Esophagus (tissue), 2 donors: ENCODE measurements around the gene SLC7A11. TPM values are rescaled to one million over a fixed set of nuclear protein-coding genes. Genes with fewer than 3 reads are reported as not detected.
"Not testable (repeated sequence)": the region's sequence is repeated elsewhere in the genome, so short reads cannot be mapped to it uniquely, and the experiment has no call there.

ENCODE experiments used
- H3K27ac ChIP-seq, 2 donors: one replicate each; pipeline ENCODE4 v1.5.1; 2013; ENCODE audit warnings: low read depth in 2 of 2, mild to moderate bottlenecking in 2 of 2, inconsistent platforms in 1 of 2, low read length in 1 of 2, moderate library complexity in 1 of 2
- H3K27me3 ChIP-seq, 2 donors: one replicate each; pipeline ENCODE4 v1.6.1; 2013; ENCODE audit warnings: low read length in 2 of 2, control low read depth in 1 of 2, mild to moderate bottlenecking in 1 of 2; ENCODE audit not compliant: insufficient read depth in 2 of 2, control insufficient read depth in 1 of 2
- H3K36me3 ChIP-seq, 2 donors: one replicate each; pipeline ENCODE4 v1.6.1; 2013; ENCODE audit warnings: low read length in 1 of 2; ENCODE audit not compliant: control insufficient read depth in 2 of 2, insufficient read depth in 2 of 2
- H3K4me1 ChIP-seq, 2 donors: one replicate each; pipeline ENCODE4 v1.6.1; 2013; ENCODE audit warnings: low read length in 1 of 2; ENCODE audit not compliant: control insufficient read depth in 2 of 2, insufficient read depth in 2 of 2
- H3K4me3 ChIP-seq, 2 donors: one replicate each; pipeline ENCODE4 v1.5.1; 2013; ENCODE audit warnings: low read length in 2 of 2, mild to moderate bottlenecking in 2 of 2, low read depth in 1 of 2, moderate library complexity in 1 of 2
- H3K9me3 ChIP-seq, 2 donors: one replicate each; pipeline ENCODE4 v1.6.1; 2013; ENCODE audit warnings: mild to moderate bottlenecking in 2 of 2, low read depth in 1 of 2, low read length in 1 of 2, moderate library complexity in 1 of 2; ENCODE audit not compliant: control insufficient read depth in 2 of 2, insufficient read depth in 1 of 2
- WGBS, 2 donors: extraction: QIAGEN DNeasy Blood & Tissue Kit; methylation state at CpG; one replicate each; pipeline ENCODE4 v1.1.7; 2013; 5-methylcytosine and 5-hydroxymethylcytosine counted together
- polyA plus RNA-seq, 2 donors: library from polyadenylated mRNA; stranded (reverse); fragments of 200-250 nt; gene quantifications; one replicate each; pipeline ENCODE4 v1.2.3, GENCODE V29; 2013
- donor health status: healthy with polysubstance abuse.
- donor health status: Bipolar disorder and iron deficiency.

Gene SLC7A11
- polyA plus RNA-seq, 2 donors: 0.16 to 1.7 TPM

- WGBS, 2 donors: 24 to 27% methylated on average over 4 of the region's 4 CpGs
- H3K27ac ChIP-seq: no peak overlapping the region
- H3K4me3 ChIP-seq: no peak overlapping the region
- no peaks in the 10 kb centered on the region for H3K4me1 ChIP-seq
- H3K9me3 ChIP-seq: no peaks in the 10 kb centered on the region
- no peaks in the 10 kb centered on the region for H3K36me3 ChIP-seq
- no peaks in the 10 kb centered on the region for H3K27me3 ChIP-seq
These were observed 20.1 kb downstream of the SLC7A11 start for GRCh38 chr4:138222046-138222445.

DNA sequence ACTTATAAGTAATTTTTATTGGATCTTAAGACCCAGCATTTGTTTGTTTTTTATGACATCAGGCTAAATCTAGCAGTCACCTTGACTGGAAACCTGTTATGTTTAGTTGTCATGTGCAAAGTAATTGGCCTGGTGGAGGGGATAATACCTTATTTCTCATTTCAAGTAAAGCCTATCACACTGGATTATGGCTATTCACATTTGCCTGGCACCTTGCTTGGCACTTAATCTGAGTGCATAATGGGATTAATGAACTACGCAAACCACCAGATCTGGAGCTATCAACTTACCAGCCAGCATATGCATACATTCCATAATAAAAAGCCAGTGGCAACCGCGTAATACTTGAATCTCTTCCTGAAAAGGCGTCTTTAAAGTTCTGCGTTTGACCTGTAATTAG lies 23.2 kb downstream of the SLC7A11 start:
- Histone ChIP-seq H3K4me1 (no peaks in the 10 kb centered on the region), H3K27me3 (no peaks in the 10 kb centered on the region), H3K4me3 (no peak overlapping the region), H3K9me3 (no peaks in the 10 kb centered on the region), H3K27ac (no peak overlapping the region), H3K36me3 (no peaks in the 10 kb centered on the region)
- 74 to 76% methylated on average over 5 of the region's 5 CpGs for WGBS, 2 donors

DNA sequence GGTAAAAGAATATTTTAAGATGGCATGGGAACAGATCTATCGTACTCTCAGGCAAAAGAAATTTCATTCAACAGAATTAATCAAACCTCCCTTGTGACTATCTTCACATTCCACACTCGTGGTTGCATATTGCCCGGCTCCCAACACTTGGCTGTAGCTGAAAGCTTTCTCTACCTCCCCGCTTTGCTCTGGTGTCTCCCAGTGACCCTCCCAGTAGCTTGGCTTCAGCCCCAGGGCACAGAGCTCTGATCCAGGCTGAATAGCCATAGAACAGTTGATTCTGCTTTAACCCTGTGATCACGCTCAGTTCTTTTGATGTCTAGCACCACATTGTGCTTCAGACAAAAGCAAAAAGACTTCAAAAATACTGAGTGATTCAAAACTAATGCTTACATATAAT lies 24.6 kb downstream of the SLC7A11 start:
- Histone ChIP-seq H3K27me3 (no peaks in the 10 kb centered on the region), H3K4me1 (no peaks in the 10 kb centered on the region), H3K4me3 (no peak overlapping the region), H3K27ac (no peak overlapping the region), H3K36me3 (no peaks in the 10 kb centered on the region), H3K9me3 (no peaks in the 10 kb centered on the region)
- 58 to 77% methylated on average over 5 of the region's 5 CpGs for WGBS, 2 donors

DNA sequence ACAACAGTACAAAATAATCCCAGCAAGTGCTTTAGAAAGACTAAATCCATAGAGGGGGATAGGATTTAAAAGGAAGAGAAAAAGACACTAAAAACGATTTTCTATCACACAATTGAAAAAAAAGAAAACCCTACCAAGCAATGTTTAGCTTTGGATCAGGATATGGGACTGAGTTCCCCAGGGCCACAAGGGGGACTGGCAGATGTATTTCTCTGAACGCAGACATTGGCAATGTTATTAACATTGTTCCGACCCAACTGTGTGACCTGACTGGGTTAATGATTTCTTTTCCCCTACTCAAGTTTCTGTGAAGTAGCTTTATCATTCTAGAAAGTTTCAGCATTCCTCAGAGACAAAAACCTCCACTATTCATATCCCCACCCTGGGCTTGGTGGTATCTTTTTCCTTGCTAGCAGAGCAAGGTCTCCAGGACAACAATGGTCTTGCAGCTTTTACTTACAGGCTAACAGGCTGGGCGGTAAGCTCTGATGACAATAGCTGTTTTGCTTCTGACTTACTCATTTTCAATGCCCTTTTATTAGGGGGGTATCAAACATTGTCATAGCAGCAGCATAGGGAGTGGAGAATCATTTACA lies 25.8 kb downstream of the SLC7A11 start:
- no peaks in the 10 kb centered on the region for H3K4me1 ChIP-seq
- 73 to 76% methylated on average over 4 of the region's 4 CpGs for whole genome bisulfite sequencing, 2 donors
- no peaks in the 10 kb centered on the region for H3K27me3 ChIP-seq
- H3K36me3 ChIP-seq: no peaks in the 10 kb centered on the region
- H3K27ac ChIP-seq: no peak overlapping the region
- no peak overlapping the region for H3K4me3 ChIP-seq
- no peaks in the 10 kb centered on the region for H3K9me3 ChIP-seq

GRCh38 chr4:138210576-138210975 lies 31.6 kb downstream of the SLC7A11 start:
- not testable (repeated sequence) for H3K9me3 ChIP-seq, H3K4me1 ChIP-seq, H3K27ac ChIP-seq, H3K4me3 ChIP-seq, H3K27me3 ChIP-seq, H3K36me3 ChIP-seq
- WGBS, 2 donors: 73 to 78% methylated on average over 2 of the region's 2 CpGs

GRCh38 chr4:138209094-138209493 lies 33.1 kb downstream of the SLC7A11 start:
- H3K4me3 ChIP-seq: no peak overlapping the region
- H3K27ac ChIP-seq: no peak overlapping the region
- WGBS, 2 donors: 60 to 69% methylated on average over 1 of the region's 1 CpG
- H3K9me3 ChIP-seq: no peaks in the 10 kb centered on the region
- H3K27me3 ChIP-seq: no peaks in the 10 kb centered on the region
- no peaks in the 10 kb centered on the region for H3K36me3 ChIP-seq
- H3K4me1 ChIP-seq: no peaks in the 10 kb centered on the region

- whole genome bisulfite sequencing, 2 donors: 90 to 95% methylated on average over 1 of the region's 1 CpG
- H3K4me3 ChIP-seq: no peak overlapping the region
- H3K27ac ChIP-seq: no peak overlapping the region
- no peaks in the 10 kb centered on the region for H3K36me3 ChIP-seq
- H3K4me1 ChIP-seq: no peaks in the 10 kb centered on the region
- H3K27me3 ChIP-seq: no peaks in the 10 kb centered on the region
- H3K9me3 ChIP-seq: no peaks in the 10 kb centered on the region
These were observed 36.5 kb downstream of the SLC7A11 start for GRCh38 chr4:138205531-138206233.

DNA sequence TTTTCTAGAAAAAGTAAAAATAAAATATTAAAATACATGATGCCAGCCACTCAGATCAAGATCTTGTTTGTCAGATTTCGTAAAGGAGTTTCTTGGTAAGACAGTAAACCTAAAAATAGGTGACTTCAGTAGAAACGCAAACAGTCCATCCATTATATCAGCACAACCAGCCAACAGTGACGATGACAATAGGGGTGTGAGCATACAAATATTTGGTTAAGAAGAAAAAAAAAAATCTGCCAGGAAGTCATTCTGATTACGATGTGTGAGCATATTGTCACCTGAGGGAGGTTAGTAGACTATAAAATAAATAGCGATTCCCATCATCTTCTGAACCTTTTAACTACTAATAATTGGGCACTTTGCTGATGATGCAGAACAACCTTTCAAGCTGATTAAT lies 37.6 kb downstream of the SLC7A11 start:
- Histone ChIP-seq H3K27me3 (no peaks in the 10 kb centered on the region), H3K9me3 (no peaks in the 10 kb centered on the region), H3K27ac (no peak overlapping the region), H3K4me1 (no peaks in the 10 kb centered on the region), H3K36me3 (no peaks in the 10 kb centered on the region), H3K4me3 (no peak overlapping the region)
- 77 to 85% methylated on average over 5 of the region's 5 CpGs for WGBS, 2 donors

GRCh38 chr4:138202686-138203085 lies 39.5 kb downstream of the SLC7A11 start:
- Histone ChIP-seq H3K36me3 (no peaks in the 10 kb centered on the region), H3K4me1 (no peaks in the 10 kb centered on the region), H3K27ac (no peak overlapping the region), H3K4me3 (no peak overlapping the region), H3K27me3 (no peaks in the 10 kb centered on the region), H3K9me3 (no peaks in the 10 kb centered on the region)
- 89 to 90% methylated on average over 2 of the region's 2 CpGs for WGBS, 2 donors

- WGBS, 2 donors: 13 to 32% methylated on average over 1 of the region's 1 CpG
- Histone ChIP-seq H3K27me3 (no peaks in the 10 kb centered on the region), H3K9me3 (no peaks in the 10 kb centered on the region), H3K4me1 (no peaks in the 10 kb centered on the region), H3K36me3 (no peaks in the 10 kb centered on the region), H3K4me3 (no peak overlapping the region), H3K27ac (no peak overlapping the region)
These were observed 41.9 kb downstream of the SLC7A11 start for GRCh38 chr4:138200236-138200590.
